RPMI8226 (cell line): ENCODE data around the gene CLSTN2.

Experiments used
- DNase-seq: peaks from one replicate; pipeline ENCODE4 v3.0.0-alpha.2; 2015

The CLSTN2 gene

GRCh38 chr3:140055092-140055791 is 120.3 kb downstream of the CLSTN2 start:
- DNase-seq = no peak

GRCh38 chr3:140056047-140056446 is 121.1 kb downstream of the CLSTN2 start:
- no peak for DNase-seq

GRCh38 chr3:140061211-140061610 is 126.2 kb downstream of the CLSTN2 start:
- no peak for DNase-seq

DNA sequence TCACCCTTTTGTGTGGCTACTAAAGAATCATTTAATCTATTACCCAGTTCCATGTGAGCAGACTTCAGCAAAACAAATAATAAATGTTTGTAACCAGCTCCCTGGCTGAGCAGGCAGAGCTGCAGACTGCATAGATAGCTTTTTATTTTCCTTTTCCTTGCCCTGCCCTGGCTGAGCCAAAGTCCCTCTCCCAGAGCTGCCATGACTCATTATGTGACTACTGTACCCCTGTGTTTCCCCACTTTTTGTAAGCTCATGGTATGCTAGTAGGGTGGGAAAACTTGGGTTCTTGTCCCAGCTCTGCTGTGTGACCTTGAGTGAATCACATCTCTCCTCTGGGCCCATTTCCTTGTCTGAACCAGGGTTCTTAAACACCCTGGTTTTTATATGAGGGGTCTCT is 127.5 kb downstream of the CLSTN2 start:
- DNase-seq = no peak

- no peak for DNase-seq
Observed at GRCh38 chr3:140067487-140067886, 132.5 kb downstream of the CLSTN2 start.

DNA sequence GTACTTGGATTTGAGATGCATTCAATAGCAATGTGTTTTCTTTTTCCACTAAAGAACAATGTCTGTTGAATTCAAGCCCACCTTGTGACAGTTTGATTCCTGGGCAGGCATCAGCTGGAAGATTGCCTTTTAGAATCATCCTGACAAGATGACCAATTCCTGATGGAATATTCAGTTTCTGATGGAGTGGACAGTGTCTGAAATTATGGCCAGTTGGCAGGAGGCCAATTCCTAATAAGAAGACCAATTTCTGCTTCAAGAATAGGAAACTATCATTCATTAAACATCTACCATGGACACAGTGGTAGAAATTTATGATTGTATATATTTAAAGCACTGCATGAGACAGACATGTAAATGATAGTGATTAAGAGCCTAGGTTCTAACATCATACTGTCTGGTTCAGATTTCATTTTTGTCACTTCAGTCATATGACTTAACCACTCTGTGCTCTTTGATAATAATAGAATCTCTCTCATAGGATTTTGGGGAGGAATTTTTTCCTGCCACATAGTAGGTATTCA is 133.6 kb downstream of the CLSTN2 start:
- no peak for DNase-seq

DNA sequence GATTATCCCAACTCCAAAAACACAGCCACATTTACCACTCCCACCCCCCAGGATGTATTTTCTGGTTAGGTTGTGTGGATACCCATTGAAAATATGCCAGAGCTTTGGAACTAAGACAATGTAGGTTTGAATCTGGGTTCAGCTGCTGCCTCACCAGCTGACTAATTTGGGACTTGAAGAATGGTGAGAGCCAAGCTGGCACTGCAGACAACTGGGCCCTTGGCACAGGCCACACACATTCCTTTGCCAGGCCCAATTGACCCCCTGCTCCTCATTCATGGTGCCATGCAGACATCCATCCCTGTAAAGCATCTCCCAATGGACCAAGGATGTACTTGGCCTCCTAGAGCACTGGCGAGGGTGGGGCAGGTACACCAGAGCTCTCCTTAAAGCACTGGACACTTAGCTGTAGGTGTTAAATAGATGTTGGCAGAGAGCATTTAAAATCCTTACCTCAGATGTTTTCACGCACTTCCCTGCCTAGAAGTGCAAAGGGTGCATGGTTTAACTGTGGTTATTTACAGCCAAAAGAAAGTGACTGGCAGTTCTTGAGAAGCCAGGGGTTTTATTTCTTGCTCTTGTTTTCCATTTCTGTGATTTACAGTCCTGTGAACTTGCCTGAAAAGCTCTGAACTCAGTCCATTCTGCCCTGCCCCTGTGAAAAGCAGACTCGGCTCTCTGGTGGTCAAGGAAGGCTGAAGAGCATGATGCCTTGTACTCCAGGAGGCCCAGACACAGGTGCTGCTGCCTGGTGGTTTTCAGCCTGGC is 138.5 kb downstream of the CLSTN2 start:
- DNase-seq = no peak

GRCh38 chr3:140076552-140076951 is 141.6 kb downstream of the CLSTN2 start:
- DNase-seq = no peak

DNA sequence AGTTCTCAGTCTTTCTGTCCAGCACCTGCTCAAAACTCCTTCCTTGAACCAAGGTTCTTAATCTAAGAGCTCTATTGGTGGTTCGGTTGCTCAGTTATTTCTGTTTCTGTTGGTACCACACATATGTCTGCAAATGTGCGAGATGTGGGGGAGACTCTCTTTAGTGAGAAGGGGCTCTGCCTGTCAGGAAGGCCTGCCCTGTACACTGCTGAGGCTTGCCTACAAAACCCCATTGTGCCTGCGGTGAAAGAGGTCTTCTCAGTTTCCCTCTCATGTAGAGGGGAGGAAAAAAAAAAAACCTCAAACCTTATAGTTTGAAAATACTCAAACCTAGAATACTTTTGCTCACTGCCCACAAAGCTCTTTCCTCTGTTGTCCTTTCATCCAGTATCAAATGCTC is 142.4 kb downstream of the CLSTN2 start:
- DNase-seq = no peak

GRCh38 chr3:140078343-140078742 is 143.4 kb downstream of the CLSTN2 start:
- DNase-seq = no peak

GRCh38 chr3:140078940-140079339 is 144.0 kb downstream of the CLSTN2 start:
- no peak for DNase-seq

GRCh38 chr3:140081887-140082286 is 146.9 kb downstream of the CLSTN2 start:
- DNase-seq = no peak

GRCh38 chr3:140085001-140085400 is 150.0 kb downstream of the CLSTN2 start:
- DNase-seq = no peak

DNA sequence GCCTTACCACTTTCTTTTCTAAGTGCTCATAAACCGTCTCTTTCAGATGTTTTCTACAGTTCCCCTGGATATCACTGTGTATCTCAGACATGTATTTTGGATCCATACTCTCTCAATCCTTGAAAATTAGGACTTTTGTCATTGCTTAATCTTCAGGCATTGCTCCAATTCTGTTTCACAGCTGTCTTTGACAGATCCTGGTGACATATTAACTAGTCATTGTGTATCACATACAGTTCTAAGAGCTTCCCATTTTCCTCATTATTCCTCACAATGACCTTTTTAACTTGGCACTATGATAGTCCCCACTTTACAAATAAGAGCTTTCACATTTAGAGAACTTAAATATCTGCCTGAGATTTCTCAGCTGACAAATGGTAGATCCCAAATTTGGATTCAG is 151.7 kb downstream of the CLSTN2 start:
- DNase-seq = no peak

DNA sequence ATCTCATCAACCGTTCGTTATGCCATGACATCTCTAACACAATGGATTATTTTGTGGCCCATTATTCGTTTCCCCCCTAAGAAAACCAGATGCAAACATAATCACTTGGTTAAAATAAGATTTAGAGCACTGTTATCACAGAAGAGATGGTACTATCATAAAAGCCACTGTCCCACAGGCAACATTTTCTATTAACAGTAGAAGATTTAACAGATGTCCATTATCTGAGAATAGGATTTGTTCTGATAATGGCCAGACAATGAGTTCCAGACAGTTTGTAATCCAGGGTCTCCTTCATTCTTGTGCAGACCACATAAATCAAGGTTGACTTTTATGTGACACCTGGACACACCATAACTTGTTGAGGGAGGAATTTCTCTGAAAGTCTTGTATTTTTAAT is 153.1 kb downstream of the CLSTN2 start:
- no peak for DNase-seq

- DNase-seq = no peak
Observed at GRCh38 chr3:140088513-140088912, 153.5 kb downstream of the CLSTN2 start.

- DNase-seq = no peak
Observed at GRCh38 chr3:140089403-140090072, 154.6 kb downstream of the CLSTN2 start.

- DNase-seq = no peak
Observed at GRCh38 chr3:140091143-140091542, 156.2 kb downstream of the CLSTN2 start.

DNA sequence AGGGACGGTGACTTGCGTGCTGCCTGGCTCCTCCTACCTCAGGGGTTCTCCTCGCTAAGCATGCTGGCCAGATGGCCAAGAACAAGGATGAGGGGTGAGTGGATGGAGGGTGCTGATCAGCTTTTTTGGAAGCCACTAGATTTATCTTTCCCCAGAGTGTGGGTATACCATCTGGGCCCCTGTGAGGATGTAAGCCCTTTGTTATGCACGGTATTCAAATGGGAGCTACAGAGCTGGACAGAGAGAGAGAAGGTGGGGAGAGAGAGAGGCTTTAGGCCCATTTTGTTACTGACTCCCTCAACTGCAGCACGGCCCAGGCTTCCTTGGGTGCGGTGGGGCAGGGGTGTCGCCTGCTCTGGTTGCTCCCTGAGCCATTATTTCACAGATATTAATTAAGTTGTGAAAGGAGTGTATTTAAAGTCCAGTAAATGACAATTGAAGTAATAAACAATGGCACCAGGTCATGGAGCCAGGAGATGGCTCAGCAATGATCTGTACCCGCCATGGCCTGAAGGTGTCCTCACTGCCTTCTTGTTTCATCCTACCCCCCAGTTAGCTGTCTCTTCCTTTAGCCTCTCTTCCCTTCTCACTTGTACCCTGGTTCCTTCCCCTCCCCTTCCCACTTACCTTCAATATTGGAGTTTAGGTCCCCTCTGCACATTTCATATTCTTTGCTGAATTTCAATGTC is 158.0 kb downstream of the CLSTN2 start:
- DNase-seq = no peak

DNA sequence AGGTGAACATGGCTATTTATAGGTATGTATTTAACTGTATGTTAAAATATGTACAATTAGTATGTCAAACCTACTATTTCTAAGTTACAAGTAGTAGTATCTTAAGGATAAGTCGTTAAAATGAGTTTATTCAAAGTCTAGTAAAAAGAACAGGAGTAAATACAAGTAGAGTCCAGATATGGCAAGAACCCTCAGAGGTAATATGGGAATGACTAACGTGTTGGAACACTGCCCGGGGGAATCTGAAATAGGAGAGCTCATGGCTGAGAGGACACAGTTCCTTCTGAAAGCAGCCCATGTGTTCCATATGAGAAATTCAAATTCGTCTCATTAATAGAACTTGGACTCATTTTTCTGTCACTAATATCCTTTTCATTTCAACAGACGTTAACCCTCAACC is 158.8 kb downstream of the CLSTN2 start:
- no peak for DNase-seq

DNA sequence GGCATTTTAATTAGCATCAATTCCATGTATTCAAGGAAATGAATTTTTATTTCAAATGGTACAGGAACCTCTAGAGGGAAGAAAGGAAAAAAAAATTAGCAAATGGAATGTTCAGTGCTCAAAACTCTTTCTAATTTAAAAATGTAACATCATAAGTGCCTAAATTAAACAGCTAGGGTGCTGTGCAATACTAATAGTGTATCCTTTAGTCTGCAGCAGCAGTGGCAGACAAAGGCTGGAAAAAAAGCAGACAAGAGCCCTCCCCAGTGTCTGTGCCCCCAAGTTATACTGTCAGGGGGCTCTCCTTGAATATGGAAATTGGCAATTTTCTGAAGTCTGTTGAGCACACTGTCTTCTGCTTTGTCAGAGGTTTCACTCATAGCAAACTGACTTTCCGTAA is 159.5 kb downstream of the CLSTN2 start:
- DNase-seq = no peak

- DNase-seq = no peak
Observed at GRCh38 chr3:140096037-140096436, 161.1 kb downstream of the CLSTN2 start.
